HG02588 (cell line): Measurements from ENCODE around the gene FAXC.
"Not testable (repeated sequence)": the region's sequence is repeated elsewhere in the genome, so short reads cannot be mapped to it uniquely, and the experiment has no call there.

Source experiments
- ATAC-seq: cut with Tn5 transposase; IDR thresholded peaks from one replicate; pipeline ENCODE4 v1.9.1; 2021; ENCODE audit warnings: mild to moderate bottlenecking, moderate library complexity; ENCODE audit not compliant: unreplicated experiment

FAXC gene

DNA sequence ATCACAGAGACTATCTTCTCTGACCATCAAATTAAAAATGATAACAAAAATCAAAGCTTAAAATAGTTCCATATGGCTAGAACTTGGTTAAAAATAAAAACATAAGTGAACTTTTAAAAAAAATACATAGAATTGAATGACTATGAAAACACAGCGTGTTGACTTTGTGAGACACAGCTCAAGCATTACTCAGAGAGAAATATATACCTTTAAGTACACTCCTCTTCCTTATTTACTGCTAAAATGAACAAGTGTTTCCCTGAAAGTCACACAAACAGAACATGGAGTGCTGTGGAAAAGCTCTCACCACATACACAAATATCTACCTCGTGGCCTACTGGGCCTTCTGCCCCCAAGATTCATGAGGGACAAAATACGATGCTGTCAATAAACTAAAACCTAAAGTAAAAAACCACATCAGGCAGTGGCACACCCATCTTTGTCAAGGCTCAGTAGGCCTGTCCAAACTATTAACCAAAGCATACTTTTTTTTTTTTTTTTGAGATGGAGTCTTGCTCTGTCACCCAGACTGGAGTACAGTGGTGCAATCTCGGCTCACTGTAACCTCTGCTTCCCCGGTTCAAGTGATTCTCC, 7.5 kb downstream of the FAXC start:
- ATAC-seq: no peak

DNA sequence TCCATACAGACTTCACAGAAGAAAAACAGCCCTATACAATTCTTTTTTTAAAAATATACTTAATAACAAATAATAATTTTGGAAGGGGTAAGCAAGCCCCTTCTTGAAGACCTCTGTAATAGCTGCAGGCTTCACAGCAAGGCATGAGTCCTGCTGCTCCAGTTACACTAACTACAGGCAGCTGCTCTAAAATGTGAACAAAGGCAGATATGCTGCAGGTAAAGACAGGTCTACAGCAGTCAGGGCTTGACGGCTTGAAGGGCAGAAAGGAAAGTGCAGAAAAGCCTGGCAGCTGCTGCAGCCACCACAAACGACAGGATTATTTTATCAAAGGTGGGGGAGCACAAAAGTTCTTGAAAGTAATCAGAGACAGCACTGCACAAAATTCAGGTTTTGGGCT, 11.3 kb downstream of the FAXC start:
- ATAC-seq: no peak

- not testable (repeated sequence) for ATAC-seq
These were observed 14.2 kb downstream of the FAXC start for GRCh38 chr6:99335298-99335697.

DNA sequence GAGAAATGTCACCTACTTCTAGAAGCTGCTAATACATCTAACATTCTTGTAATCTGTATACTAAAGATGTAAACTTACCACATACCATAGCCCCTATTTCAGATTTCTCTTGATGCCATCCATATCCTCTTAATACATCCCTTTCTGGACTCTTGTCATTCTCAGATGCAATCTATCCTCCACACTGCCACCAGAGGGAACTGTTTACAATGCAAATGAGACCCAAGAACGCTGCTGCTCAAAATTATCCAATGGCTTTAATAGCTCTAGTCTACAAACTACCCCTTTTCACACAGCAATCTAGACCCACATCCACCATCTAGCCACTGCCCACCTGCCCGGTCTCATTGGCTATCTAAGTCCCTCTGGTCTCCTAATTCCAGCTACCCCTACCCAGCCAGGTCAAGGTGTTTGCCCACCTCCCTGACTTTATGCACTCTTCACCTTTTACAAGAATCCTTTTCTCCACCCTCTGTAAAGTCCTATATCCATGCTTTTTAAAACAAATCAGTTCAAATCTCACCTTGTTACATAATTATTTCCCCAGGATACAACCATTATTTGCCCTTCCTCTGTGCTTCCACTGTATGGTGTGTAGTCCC, 14.8 kb downstream of the FAXC start:
- ATAC-seq: peak; percentile 26

GRCh38 chr6:99333068-99333467, 16.4 kb downstream of the FAXC start:
- ATAC-seq: peak; percentile 89

DNA sequence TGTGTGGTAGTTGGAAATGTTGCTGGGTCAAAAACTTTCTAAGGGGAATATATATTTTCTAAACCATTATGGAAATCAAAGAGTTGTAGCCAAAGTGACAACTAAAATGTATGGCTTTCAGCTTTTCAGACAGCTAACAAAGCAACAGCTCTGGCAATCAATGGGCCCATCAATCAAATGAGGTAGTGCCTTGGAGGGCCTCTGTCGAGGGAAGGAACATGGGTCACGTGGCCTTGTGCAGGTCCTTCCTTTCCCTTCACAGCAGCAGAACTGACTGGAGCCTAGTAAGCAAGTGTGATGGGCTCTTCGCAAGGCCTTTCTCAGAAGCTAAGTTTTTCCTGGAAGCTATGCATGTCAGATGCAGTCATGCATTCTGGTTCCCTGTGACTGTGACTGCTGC, 17.9 kb downstream of the FAXC start:
- ATAC-seq: no peak

DNA sequence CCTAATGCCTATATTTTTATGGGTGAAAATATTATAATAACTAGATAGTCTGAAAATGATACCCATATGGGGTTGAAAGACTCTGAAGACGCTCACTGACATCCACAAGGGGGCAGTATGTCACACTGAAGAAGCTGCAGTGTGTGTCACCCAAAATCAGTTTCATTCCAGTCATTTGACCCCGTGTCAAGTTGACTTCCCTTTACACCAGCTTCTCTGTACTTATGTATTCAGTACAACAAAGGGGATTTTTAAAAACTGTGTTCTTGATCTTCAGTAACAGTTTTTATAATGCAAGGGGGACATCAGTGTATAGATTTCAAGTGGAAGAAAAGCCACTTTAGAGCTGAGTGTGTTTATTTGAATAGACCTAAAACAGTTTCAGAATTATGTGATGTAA, 19.3 kb downstream of the FAXC start:
- ATAC-seq: peak; percentile 71

- no peak for ATAC-seq
These were observed 24.5 kb downstream of the FAXC start for GRCh38 chr6:99324996-99325395.

GRCh38 chr6:99318566-99318965, 30.9 kb downstream of the FAXC start:
- no peak for ATAC-seq

GRCh38 chr6:99312354-99312753, 37.1 kb downstream of the FAXC start:
- ATAC-seq: no peak

DNA sequence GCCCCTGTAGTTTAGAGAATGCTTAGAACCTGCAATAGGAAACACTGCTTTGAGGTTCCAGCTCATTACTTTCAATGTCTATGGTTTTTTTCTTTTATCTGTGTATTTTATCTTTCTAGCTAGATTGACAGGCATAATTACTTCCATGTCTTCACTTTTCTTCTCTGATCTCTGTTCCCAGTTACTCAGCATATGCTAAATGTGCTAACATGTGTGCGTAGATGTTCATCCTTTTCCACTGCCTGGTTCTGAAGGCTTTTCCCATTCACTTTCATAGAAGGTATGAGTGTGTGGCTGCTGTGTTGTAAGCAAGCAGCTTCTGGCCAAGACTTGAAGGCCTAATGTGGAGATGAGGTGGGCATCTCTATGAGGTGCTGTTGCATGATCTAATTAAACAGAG, 38.9 kb downstream of the FAXC start:
- ATAC-seq: no peak

DNA sequence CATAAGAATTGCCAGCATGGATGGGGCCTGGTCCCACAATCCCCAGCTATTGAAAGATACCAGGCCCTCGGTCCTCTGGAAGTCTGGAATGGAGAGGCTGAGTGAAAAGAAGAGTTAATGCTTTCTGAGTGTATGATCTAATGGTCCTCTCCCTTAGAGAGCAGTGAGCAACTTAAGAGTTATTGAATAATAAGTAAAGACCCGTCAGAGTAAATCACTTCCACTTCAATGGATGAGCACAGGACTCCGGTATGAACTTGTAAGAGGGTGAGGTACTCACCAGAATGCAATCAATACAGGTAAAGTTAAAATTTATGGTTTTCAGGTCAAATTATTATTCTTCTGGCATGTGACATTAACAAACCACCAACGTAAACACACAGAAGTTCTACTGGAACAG, 39.9 kb downstream of the FAXC start:
- no peak for ATAC-seq

DNA sequence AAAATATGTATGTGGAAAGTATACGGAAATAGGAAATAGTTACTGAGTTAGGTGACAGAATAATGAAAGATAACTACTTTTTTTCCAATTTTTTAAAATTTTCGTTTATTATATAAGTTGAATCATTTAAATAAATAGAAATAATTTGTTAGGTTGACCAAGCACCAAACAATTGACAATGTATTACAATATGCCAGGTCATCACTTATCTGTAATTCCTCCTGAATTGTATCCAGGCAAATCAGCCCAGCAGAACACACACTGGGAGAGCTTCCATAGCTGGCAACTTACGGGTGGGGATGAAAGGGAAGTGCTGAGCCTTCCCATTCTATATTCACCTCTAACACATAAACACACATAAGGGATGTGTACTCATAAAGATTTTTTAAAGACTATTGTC, 40.7 kb downstream of the FAXC start:
- no peak for ATAC-seq

GRCh38 chr6:99307295-99307907, 42.1 kb downstream of the FAXC start:
- ATAC-seq: no peak

GRCh38 chr6:99306341-99306740, 43.1 kb downstream of the FAXC start:
- no peak for ATAC-seq

GRCh38 chr6:99305021-99305554, 44.4 kb downstream of the FAXC start:
- ATAC-seq: no peak

DNA sequence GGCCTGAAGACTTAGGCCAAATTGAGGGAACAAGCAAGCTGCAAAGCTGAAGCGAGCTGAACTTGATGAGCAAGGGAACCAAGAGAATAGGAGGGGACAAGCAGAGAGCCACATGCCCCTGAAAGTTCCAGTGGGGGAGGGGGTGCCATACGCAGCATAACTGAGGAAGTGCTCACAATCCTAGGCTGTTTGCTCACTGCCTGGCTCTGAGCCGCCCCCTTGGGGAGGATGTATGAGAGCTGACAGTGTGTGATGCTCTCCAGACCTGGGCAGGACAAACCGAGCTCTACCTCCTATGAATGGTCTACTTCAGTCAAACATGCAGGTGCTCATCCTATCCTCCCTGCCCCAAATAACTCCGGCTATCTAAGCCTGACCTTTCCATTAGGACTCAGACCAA, 52.1 kb downstream of the FAXC start:
- ATAC-seq: no peak

GRCh38 chr6:99297006-99297405, 52.5 kb downstream of the FAXC start:
- ATAC-seq: no peak

DNA sequence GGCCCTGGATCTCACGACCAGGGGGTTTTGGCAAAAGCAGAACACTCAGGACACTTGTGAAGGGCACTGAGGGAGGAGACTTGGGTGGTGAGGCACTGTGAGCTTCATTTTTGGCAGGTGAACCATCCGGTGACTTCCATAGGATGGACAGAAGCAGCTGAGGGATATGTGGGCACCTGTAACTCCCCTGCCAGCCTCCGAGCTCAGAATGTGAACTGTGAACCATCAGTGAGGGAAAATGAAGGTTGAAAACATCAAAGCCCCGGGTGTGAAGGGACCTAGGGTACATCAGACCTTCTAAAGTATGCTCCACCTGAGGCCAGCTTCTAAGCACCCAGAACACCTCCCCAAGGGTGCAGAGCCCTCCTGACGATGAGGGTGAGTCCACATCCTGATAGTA, 53.2 kb downstream of the FAXC start:
- no peak for ATAC-seq

GRCh38 chr6:99295276-99295675, 54.2 kb downstream of the FAXC start:
- ATAC-seq: no peak

- ATAC-seq: no peak
These were observed 54.7 kb downstream of the FAXC start for GRCh38 chr6:99294786-99295185.

GRCh38 chr6:99289701-99290100, 59.8 kb downstream of the FAXC start:
- no peak for ATAC-seq
